ENCODE measurements around the gene PCDH1.
A peak's percentile ranks its signal among the peaks of the same experiment; 100 is the strongest.
"Not testable (repeated sequence)": the region's sequence is repeated elsewhere in the genome, so short reads cannot be mapped to it uniquely, and the experiment has no call there.

PCDH1 gene

GRCh38 chr5:141898448-141899049 is 20.3 kb upstream of the PCDH1 start:
- no peak for DNase-seq (ENCODE audit: low read depth, low spot score)

GRCh38 chr5:141897425-141897824 is 19.2 kb upstream of the PCDH1 start:
- no peak for DNase-seq (ENCODE audit: low read depth, low spot score)

GRCh38 chr5:141890429-141890828 is 12.2 kb upstream of the PCDH1 start:
- DNase-seq (ENCODE audit: low read depth, low spot score), result not testable (repeated sequence)

- DNase-seq (ENCODE audit: low read depth, low spot score), result no peak
Measured at GRCh38 chr5:141889282-141889871, 11.2 kb upstream of the PCDH1 start.

- no peak for DNase-seq (ENCODE audit: low read depth, low spot score)
Measured at GRCh38 chr5:141883892-141884318, 5.7 kb upstream of the PCDH1 start.

- no peak for DNase-seq (ENCODE audit: low read depth, low spot score)
Measured at GRCh38 chr5:141883184-141883891, 5.1 kb upstream of the PCDH1 start.

- DNase-seq (ENCODE audit: low read depth, low spot score), result no peak
Measured at GRCh38 chr5:141882594-141883183, 4.5 kb upstream of the PCDH1 start.

- DNase-seq (ENCODE audit: low read depth, low spot score), result no peak
Measured at GRCh38 chr5:141881886-141882285, 3.7 kb upstream of the PCDH1 start.

GRCh38 chr5:141880961-141881801 is 3.0 kb upstream of the PCDH1 start:
- no peak for DNase-seq (ENCODE audit: low read depth, low spot score)

- DNase-seq (ENCODE audit: low read depth, low spot score), result no peak
Measured at GRCh38 chr5:141879941-141880738, 1.9 kb upstream of the PCDH1 start.

- no peak for DNase-seq (ENCODE audit: low read depth, low spot score)
Measured at GRCh38 chr5:141879426-141879759, 1.2 kb upstream of the PCDH1 start.

- DNase-seq (ENCODE audit: low read depth, low spot score), result peak; percentile 46
Measured at GRCh38 chr5:141878711-141879425, 658 bp upstream of the PCDH1 start.

- no peak for DNase-seq (ENCODE audit: low read depth, low spot score)
Measured at GRCh38 chr5:141877356-141878185, 639 bp downstream of the PCDH1 start.

- DNase-seq (ENCODE audit: low read depth, low spot score), result no peak
Measured at GRCh38 chr5:141876628-141877355, 1.4 kb downstream of the PCDH1 start.

GRCh38 chr5:141875795-141876627 is 2.2 kb downstream of the PCDH1 start:
- no peak for DNase-seq (ENCODE audit: low read depth, low spot score)

GRCh38 chr5:141875022-141875740 is 3.0 kb downstream of the PCDH1 start:
- no peak for DNase-seq (ENCODE audit: low read depth, low spot score)

- DNase-seq (ENCODE audit: low read depth, low spot score), result no peak
Measured at GRCh38 chr5:141874262-141874964, 3.8 kb downstream of the PCDH1 start.
